ENCODE data around the gene HSD17B8. TPM values are rescaled to one million over a fixed set of nuclear protein-coding genes. Genes with fewer than 3 reads are reported as not detected.

HSD17B8 gene
- 3.2 and 3.3 TPM in 2 replicates for total RNA-seq

GRCh38 chr6:33204415-33205190 lies at the start of gene HSD17B8:
TSS of gene HSD17B8 (plus strand) at chr6:33204655. CDS start at chr6:33204669, 14 bp downstream.

GRCh38 chr6:33192105-33192646 lies 12.3 kb upstream of the HSD17B8 start, which contains the start of gene COL11A2:
TSS of gene COL11A2 (minus strand) at chr6:33192467. CDS start at chr6:33192240, 227 bp downstream.

DNA sequence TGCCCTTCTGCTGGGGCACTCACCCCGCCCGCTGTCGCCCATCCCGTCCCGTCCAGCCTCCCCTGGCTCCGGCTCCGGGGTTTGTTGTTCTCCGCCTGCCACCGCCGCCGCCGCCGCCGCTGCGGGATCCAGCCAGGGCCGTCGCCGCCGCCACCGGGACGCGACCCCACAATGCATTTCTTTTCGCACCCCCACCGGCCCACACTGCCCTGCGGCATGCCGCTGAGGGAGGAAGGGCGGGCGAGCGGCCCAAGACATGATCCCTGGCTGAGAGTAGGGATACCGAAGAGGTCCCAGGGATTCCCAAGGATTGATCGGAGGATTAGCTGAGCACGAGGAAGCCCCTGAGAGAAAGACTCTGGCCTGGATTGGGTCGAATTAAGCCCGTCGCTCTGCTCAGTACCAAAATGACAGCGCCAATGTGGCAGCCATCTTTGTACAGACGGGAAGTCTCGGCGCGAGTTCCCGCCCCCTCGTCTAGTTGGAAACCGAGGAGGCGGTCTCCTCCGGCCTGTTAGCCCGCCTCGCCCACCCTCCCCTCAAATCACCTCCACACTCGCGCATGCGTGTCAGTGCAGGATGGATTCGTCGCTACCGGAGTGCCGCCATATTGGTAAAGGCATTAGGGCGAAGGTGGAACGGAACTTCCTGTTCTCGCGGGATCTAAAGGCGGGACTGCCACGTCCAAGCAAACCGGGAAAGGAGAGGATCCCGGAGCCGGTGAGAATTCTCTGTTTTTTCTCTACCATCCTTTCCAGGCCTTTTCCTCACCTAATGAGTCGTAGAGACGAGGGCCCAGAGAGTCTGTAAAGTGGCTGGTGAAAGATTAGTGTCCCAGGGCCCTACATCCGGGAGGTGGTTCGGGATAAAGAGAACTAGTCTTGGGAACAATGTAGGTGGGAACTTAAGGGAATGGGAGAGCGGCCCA lies 4.0 kb upstream of the HSD17B8 start, which contains the start of the genes RXRB and SLC39A7:
Gene RXRB, minus strand, starts transcription at position 447 of the 928 bp plus-strand sequence. Its CDS starts 189 bp downstream, at position 258.
Gene SLC39A7, plus strand, starts transcription at position 649 of the 928 bp plus-strand sequence. CDS start 379 bp downstream, outside the sequence.

DNA sequence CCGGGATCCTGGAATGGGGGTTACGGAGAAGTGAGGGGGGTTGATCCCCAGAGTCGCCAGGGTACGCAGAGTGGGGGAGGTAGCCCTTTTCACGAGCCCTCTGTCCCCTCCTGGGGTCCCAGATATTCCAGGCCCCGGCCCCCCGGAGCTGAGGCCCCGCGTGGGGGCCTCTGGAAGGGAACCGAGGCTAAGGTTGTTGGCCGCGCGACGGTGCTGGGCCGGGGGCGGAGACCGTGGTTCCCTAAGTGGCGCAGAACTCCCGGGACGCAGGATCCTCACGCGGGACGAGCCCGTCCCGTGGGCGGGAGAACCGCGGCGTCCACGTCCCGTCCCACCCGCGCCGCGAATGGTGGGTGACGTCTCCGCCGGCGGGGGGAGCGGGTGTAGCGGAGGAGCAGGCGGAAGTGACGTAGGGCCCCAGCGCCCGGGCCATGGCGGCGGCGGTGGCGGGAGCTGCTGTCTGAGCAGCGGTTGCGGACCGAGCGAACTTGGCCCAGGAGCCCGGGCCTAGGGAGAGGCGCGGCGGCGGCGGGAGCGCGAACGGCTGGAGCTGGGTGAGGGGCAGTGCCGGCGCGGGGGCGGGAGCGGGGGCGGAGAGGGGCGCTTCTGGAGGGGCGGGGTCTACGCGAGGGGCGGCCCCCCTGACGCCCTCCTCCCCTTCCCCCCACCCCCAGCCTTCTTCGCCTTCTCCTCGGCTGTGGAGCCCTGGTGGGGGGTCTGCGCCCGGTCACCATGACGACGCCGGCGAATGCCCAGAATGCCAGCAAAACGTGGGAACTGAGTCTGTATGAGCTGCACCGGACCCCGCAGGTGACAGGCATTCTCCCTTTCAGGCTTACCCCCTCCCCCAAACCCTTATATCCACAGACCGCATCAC lies 3.9 kb downstream of the HSD17B8 start, which contains the start of gene RING1:
Gene RING1, plus strand, starts transcription at position 410 of the 877 bp plus-strand sequence. Its CDS starts 323 bp downstream, at position 733.

Small RNAs within 50 kb of the gene (small RNA-seq; reads per million reads assigned to genes)
- gene MIR219A1: 1.2 reads per million, percentile 53 among the genes with 10 or more reads in this experiment
- gene RNY4P10: not detected

Other genes starting within 250 kb of the HSD17B8 start
- 133 and 138 TPM in 2 replicates for gene BRD2, start 236.1 kb upstream of the HSD17B8 start, total RNA-seq
- gene HLA-DOA, start 195.1 kb upstream of the HSD17B8 start, total RNA-seq: 0.11 TPM in 1 of 2 replicates, not detected in the other
- 7.6 and 11.9 TPM in 2 replicates for gene HLA-DPA1, start 131.0 kb upstream of the HSD17B8 start, total RNA-seq
- gene HLA-DPB1, start 128.7 kb upstream of the HSD17B8 start, total RNA-seq: 21.0 and 34.6 TPM in 2 replicates
- gene COL11A2, start 12.2 kb upstream of the HSD17B8 start, total RNA-seq: 0.26 and 0.65 TPM in 2 replicates
- gene RXRB, start 4.0 kb upstream of the HSD17B8 start, total RNA-seq: 18.2 and 22.6 TPM in 2 replicates
- 84.9 and 96.4 TPM in 2 replicates for gene SLC39A7, start 3.8 kb upstream of the HSD17B8 start, total RNA-seq
- gene RING1, start 3.8 kb downstream of the HSD17B8 start, total RNA-seq: 23.9 and 25.7 TPM in 2 replicates
- 42.2 and 44.6 TPM in 2 replicates for gene VPS52, start 67.2 kb downstream of the HSD17B8 start, total RNA-seq
- gene RPS18, start 67.4 kb downstream of the HSD17B8 start, total RNA-seq: 2,534 and 3,321 TPM in 2 replicates
- 7.6 and 8.2 TPM in 2 replicates for gene B3GALT4, start 72.5 kb downstream of the HSD17B8 start, total RNA-seq
- gene WDR46, start 84.6 kb downstream of the HSD17B8 start, total RNA-seq: 60.0 and 62.0 TPM in 2 replicates
- gene PFDN6, start 84.9 kb downstream of the HSD17B8 start, total RNA-seq: 16.6 and 26.2 TPM in 2 replicates
- gene RGL2, start 94.3 kb downstream of the HSD17B8 start, total RNA-seq: 19.7 and 20.3 TPM in 2 replicates
- gene TAPBP, start 109.4 kb downstream of the HSD17B8 start, total RNA-seq: 81.8 and 85.3 TPM in 2 replicates
- 11.1 and 11.9 TPM in 2 replicates for gene ZBTB22, start 113.1 kb downstream of the HSD17B8 start, total RNA-seq
- 22.9 and 36.4 TPM in 2 replicates for gene DAXX, start 118.3 kb downstream of the HSD17B8 start, total RNA-seq
- 10.5 and 15.9 TPM in 2 replicates for gene KIFC1, start 187.2 kb downstream of the HSD17B8 start, total RNA-seq
- gene PHF1, start 206.4 kb downstream of the HSD17B8 start, total RNA-seq: 19.7 and 22.9 TPM in 2 replicates
- gene CUTA, start 213.5 kb downstream of the HSD17B8 start, total RNA-seq: 88.9 and 103 TPM in 2 replicates
- gene SYNGAP1, start 215.4 kb downstream of the HSD17B8 start, total RNA-seq: 6.3 and 6.4 TPM in 2 replicates
- 3.3 and 5.0 TPM in 2 replicates for gene ZBTB9, start 249.9 kb downstream of the HSD17B8 start, total RNA-seq

All from articular chondrocyte of knee joint (primary cell).